DND-41 (cell line): Measurements from ENCODE around the gene DDX39B.

Experiments used
- ATAC-seq: fragments of 200-7000 bp; cut with Tn5 transposase; 3 replicates; pipeline ENCODE4 v1.9.1; 2021; ENCODE audit warnings: low read depth; ENCODE audit not compliant: insufficient read depth
- DNase-seq: peaks from one replicate; pipeline ENCODE4 v3.0.0-alpha.2; 2020
- H2AFZ ChIP-seq: 2 replicates; pipeline ENCODE4 v1.6.0; 2012; ENCODE audit warnings: low read depth, low read length
- H3K27ac ChIP-seq: 2 replicates; pipeline ENCODE4 v1.5.1; 2012; ENCODE audit warnings: low read length, inconsistent platforms
- H3K27me3 ChIP-seq: fragments of 200-600 bp; sonication (generic); 2 replicates; pipeline ENCODE4 v1.6.0; 2012; ENCODE audit warnings: low read length, mild to moderate bottlenecking, inconsistent platforms; ENCODE audit not compliant: insufficient read depth, poor library complexity
- H3K36me3 ChIP-seq: 2 replicates; pipeline ENCODE4 v1.5.1; 2012; ENCODE audit warnings: low read length, inconsistent platforms; ENCODE audit not compliant: insufficient read depth
- H3K4me1 ChIP-seq: 2 replicates; pipeline ENCODE4 v1.5.1; 2012; ENCODE audit warnings: mild to moderate bottlenecking, low read length; ENCODE audit not compliant: insufficient read depth
- H3K4me2 ChIP-seq: 2 replicates; pipeline ENCODE4 v1.6.0; 2012; ENCODE audit warnings: mild to moderate bottlenecking, moderate library complexity, low read length, inconsistent platforms; ENCODE audit not compliant: insufficient read depth
- H3K4me3 ChIP-seq, 2 experiments: fragments of 200-600 bp in 1 of 2; shearing (Covaris generic) in 1 of 2; 2 replicates each; pipeline ENCODE4 v1.5.1; 2012 to 2016; ENCODE audit warnings: inconsistent platforms in 2 of 2, low read length in 2 of 2, mild to moderate bottlenecking in 2 of 2, low read depth in 1 of 2, moderate library complexity in 1 of 2
- H3K79me2 ChIP-seq: 2 replicates; pipeline ENCODE4 v1.6.0; 2012; ENCODE audit warnings: low read length, inconsistent platforms; ENCODE audit not compliant: insufficient read depth
- H3K9ac ChIP-seq: 2 replicates; pipeline ENCODE4 v1.6.0; 2012; ENCODE audit warnings: low read depth, mild to moderate bottlenecking, inconsistent platforms, low read length, moderate library complexity
- H3K9me3 ChIP-seq: 2 replicates; pipeline ENCODE4 v1.5.1; 2012; ENCODE audit warnings: low read length, moderate library complexity, mild to moderate bottlenecking, inconsistent platforms; ENCODE audit not compliant: insufficient read depth, severe bottlenecking
- H4K20me1 ChIP-seq: 2 replicates; pipeline ENCODE4 v1.6.0; 2012; ENCODE audit warnings: low read length; ENCODE audit not compliant: insufficient read depth
- CTCF ChIP-seq: IDR thresholded peaks from 2 replicates; pipeline ENCODE4 v1.5.1; 2012; ENCODE audit warnings: borderline replicate concordance, low read length, moderate library complexity, mild to moderate bottlenecking; ENCODE audit not compliant: poor library complexity, severe bottlenecking; ENCODE audit errors: extremely low read depth
- EZH2 ChIP-seq: IDR thresholded peaks from 3 replicates; pipeline ENCODE4 v1.6.1; 2012; ENCODE audit warnings: borderline replicate concordance, low read depth, mild to moderate bottlenecking, moderate library complexity, low read length, inconsistent platforms; ENCODE audit not compliant: severe bottlenecking

DDX39B gene

GRCh38 chr6:31587791-31588777 is 46.3 kb upstream of the DDX39B start:
- H3K27ac ChIP-seq = no peak overlapping the region
- peaks cover 29% of the 10 kb centered on the region for H3K4me1 ChIP-seq
- H2AFZ ChIP-seq = no peak overlapping the region
- no peak for ATAC-seq
- no peaks in the 10 kb centered on the region for H3K36me3 ChIP-seq
- no peaks in the 10 kb centered on the region for H3K79me2 ChIP-seq
- no peaks in the 10 kb centered on the region for H3K9me3 ChIP-seq
- no peak for TF ChIP-seq EZH2
- TF ChIP-seq CTCF = no peak
- no peaks in the 10 kb centered on the region for H3K27me3 ChIP-seq
- DNase-seq = no peak
- H3K4me2 ChIP-seq = no peak overlapping the region
- H3K9ac ChIP-seq = no peak overlapping the region
- H4K20me1 ChIP-seq = no peaks in the 10 kb centered on the region
- no peak overlapping the region for H3K4me3 ChIP-seq

- H3K9me3 ChIP-seq = no peaks in the 10 kb centered on the region
- H3K27me3 ChIP-seq = peaks cover under 1% of the 10 kb centered on the region
- ATAC-seq (peak; percentile 84), DNase-seq (peak; percentile 91)
- peaks cover 38% of the 10 kb centered on the region for H3K4me1 ChIP-seq
- no peaks in the 10 kb centered on the region for H3K36me3 ChIP-seq
- H3K9ac ChIP-seq = peak overlapping the region; percentile 13; the same call in 1 of the 2 replicates
- H4K20me1 ChIP-seq = no peaks in the 10 kb centered on the region
- TF ChIP-seq CTCF = no peak
- no peak for TF ChIP-seq EZH2
- H3K4me2 ChIP-seq = peak overlapping the region; percentile 10; the same call in 1 of the 2 replicates
- H3K4me3 ChIP-seq = no peak overlapping the region
- H2AFZ ChIP-seq = no peak overlapping the region
- peak overlapping the region; percentile 67 for H3K27ac ChIP-seq
- no peaks in the 10 kb centered on the region for H3K79me2 ChIP-seq
Measured at GRCh38 chr6:31586599-31587281, 44.9 kb upstream of the DDX39B start.

GRCh38 chr6:31586008-31586407 is 44.2 kb upstream of the DDX39B start, which contains the start of gene LST1:
LST1 (plus strand) TSS chr6:31586277; CDS start chr6:31587300, 1,023 bp downstream.
- no peak for TF ChIP-seq EZH2
- no peak for TF ChIP-seq CTCF
- peaks cover 45% of the 10 kb centered on the region for H3K4me1 ChIP-seq
- H3K36me3 ChIP-seq = no peaks in the 10 kb centered on the region; the same call in 1 of the 2 replicates
- no peaks in the 10 kb centered on the region for H3K9me3 ChIP-seq
- H3K4me3 ChIP-seq = no peak within 1 kb of the TSS; a peak in 1 of 4 replicates
- H3K27ac ChIP-seq = peak within 1 kb of the TSS; percentile 67
- no peak for DNase-seq
- H3K9ac ChIP-seq = peak within 1 kb of the TSS; percentile 13
- no peaks in the 10 kb centered on the region for H4K20me1 ChIP-seq
- ATAC-seq = no peak
- H2AFZ ChIP-seq = no peak within 1 kb of the TSS
- peaks cover 3% of the 10 kb centered on the region; the same call in 1 of the 2 replicates for H3K79me2 ChIP-seq
- H3K27me3 ChIP-seq = peaks cover 8% of the 10 kb centered on the region
- H3K4me2 ChIP-seq = peak within 1 kb of the TSS; percentile 10
